Mucosa of descending colon (tissue), 3 donors: ENCODE measurements around the gene CACNA1E. TPM values are rescaled to one million over a fixed set of nuclear protein-coding genes. Genes with fewer than 3 reads are reported as not detected.

Experiments used
- ATAC-seq: fragments of 200-7000 bp; cut with Tn5 transposase; one replicate; pipeline ENCODE4 v1.9.1; 2020; ENCODE audit warnings: mild to moderate bottlenecking, moderate library complexity
- DNase-seq, 3 donors: peaks; one replicate each; pipeline ENCODE4 v3.0.0-alpha.2; 2020
- H3K36me3 ChIP-seq: fragments of 200-600 bp; one replicate; pipeline ENCODE4 v1.8.0; 2021; ENCODE audit warnings: low read depth, mild to moderate bottlenecking
- H3K4me1 ChIP-seq: fragments of 200-600 bp; one replicate; pipeline ENCODE4 v1.8.0; 2021; ENCODE audit warnings: low read depth, mild to moderate bottlenecking
- H3K4me3 ChIP-seq: fragments of 200-600 bp; one replicate; pipeline ENCODE4 v1.8.0; 2021; ENCODE audit warnings: mild to moderate bottlenecking
- H3K9me3 ChIP-seq: fragments of 200-600 bp; one replicate; pipeline ENCODE4 v1.8.0; 2021; ENCODE audit warnings: mild to moderate bottlenecking
- CTCF ChIP-seq: fragments of 200-600 bp; IDR thresholded peaks from one replicate; pipeline ENCODE4 v1.8.0; 2022; ENCODE audit warnings: antibody characterized with exemption, mild to moderate bottlenecking
- intact Hi-C, 2 donors: fragments of 100-400 bp; cut with DNase I in 1 of 2; cut with micrococcal nuclease in 1 of 2; formaldehyde crosslinking; loops; one replicate each; pipeline versions ENCODE4 v1.11.0 to v1.11.1; 2022; cut with DNase I, micrococcal nuclease
- total RNA-seq, 3 donors: library from RNA; stranded (reverse); fragmentation: NEBNext Ultra II Directional in 2 of 3; extraction: Animal tissue kit (Norgen Biotek cat#: 25700) in 2 of 3; gene quantifications; one replicate each; pipeline versions ENCODE4 v1.2.1 to v1.2.4, GENCODE V29; 2021 to 2023
- donor health status: DM: no; HTN: no; CAD: no; lungs with moderate emphysema.
- donor health status: DM: no; HTN: no; CAD: no.
- donor health status: DM: no; HTN: yes; CAD: no.

Gene CACNA1E
- total RNA-seq, 3 donors from 2014 or later = 0.09 to 1.4 (median 0.22) TPM

GRCh38 chr1:181453541-181454201 lies 29.6 kb upstream of the CACNA1E start:
- TF ChIP-seq CTCF = no peak
- ATAC-seq = no peak

GRCh38 chr1:181456551-181456950 lies 26.8 kb upstream of the CACNA1E start:
- no peaks in the 10 kb centered on the region for H3K36me3 ChIP-seq
- no peak for TF ChIP-seq CTCF
- intact Hi-C loops = no loop called here
- DNase-seq (no peak), ATAC-seq (no peak)
- H3K4me3 ChIP-seq = no peak overlapping the region
- H3K9me3 ChIP-seq = no peaks in the 10 kb centered on the region
- no peaks in the 10 kb centered on the region for H3K4me1 ChIP-seq

More at GRCh38 chr1:181453541-181454201, 29.6 kb upstream of the CACNA1E start:
- Histone ChIP-seq H3K4me1 (no peaks in the 10 kb centered on the region), H3K36me3 (no peaks in the 10 kb centered on the region), H3K4me3 (no peak overlapping the region), H3K9me3 (no peaks in the 10 kb centered on the region)
- intact Hi-C loops = no loop called here
- no peak for DNase-seq

GRCh38 chr1:181458419-181458818 lies 24.9 kb upstream of the CACNA1E start:
- Histone ChIP-seq H3K36me3 (no peaks in the 10 kb centered on the region), H3K4me3 (no peak overlapping the region), H3K4me1 (no peaks in the 10 kb centered on the region), H3K9me3 (no peaks in the 10 kb centered on the region)
- intact Hi-C loops = no loop called here
- DNase-seq (no peak), ATAC-seq (no peak)
- no peak for TF ChIP-seq CTCF

GRCh38 chr1:181459067-181459466 lies 24.2 kb upstream of the CACNA1E start:
- DNase-seq (no peak), ATAC-seq (no peak)
- TF ChIP-seq CTCF = no peak
- Histone ChIP-seq H3K36me3 (no peaks in the 10 kb centered on the region), H3K4me3 (no peak overlapping the region), H3K9me3 (no peaks in the 10 kb centered on the region), H3K4me1 (no peaks in the 10 kb centered on the region)
- intact Hi-C loops = no loop called here

- ATAC-seq = peak; percentile 34
- H3K36me3 ChIP-seq = no peaks in the 10 kb centered on the region
- no peaks in the 10 kb centered on the region for H3K4me1 ChIP-seq
- intact Hi-C loops = no loop called here
- no peak for DNase-seq
- H3K4me3 ChIP-seq = no peak overlapping the region
- no peak for TF ChIP-seq CTCF
- no peaks in the 10 kb centered on the region for H3K9me3 ChIP-seq
Observed at GRCh38 chr1:181469829-181470228, 13.5 kb upstream of the CACNA1E start.
